ENCODE data around the gene SEMA3B.
"Not testable (repeated sequence)": the region's sequence is repeated elsewhere in the genome, so short reads cannot be mapped to it uniquely, and the experiment has no call there.

Gene SEMA3B

DNA sequence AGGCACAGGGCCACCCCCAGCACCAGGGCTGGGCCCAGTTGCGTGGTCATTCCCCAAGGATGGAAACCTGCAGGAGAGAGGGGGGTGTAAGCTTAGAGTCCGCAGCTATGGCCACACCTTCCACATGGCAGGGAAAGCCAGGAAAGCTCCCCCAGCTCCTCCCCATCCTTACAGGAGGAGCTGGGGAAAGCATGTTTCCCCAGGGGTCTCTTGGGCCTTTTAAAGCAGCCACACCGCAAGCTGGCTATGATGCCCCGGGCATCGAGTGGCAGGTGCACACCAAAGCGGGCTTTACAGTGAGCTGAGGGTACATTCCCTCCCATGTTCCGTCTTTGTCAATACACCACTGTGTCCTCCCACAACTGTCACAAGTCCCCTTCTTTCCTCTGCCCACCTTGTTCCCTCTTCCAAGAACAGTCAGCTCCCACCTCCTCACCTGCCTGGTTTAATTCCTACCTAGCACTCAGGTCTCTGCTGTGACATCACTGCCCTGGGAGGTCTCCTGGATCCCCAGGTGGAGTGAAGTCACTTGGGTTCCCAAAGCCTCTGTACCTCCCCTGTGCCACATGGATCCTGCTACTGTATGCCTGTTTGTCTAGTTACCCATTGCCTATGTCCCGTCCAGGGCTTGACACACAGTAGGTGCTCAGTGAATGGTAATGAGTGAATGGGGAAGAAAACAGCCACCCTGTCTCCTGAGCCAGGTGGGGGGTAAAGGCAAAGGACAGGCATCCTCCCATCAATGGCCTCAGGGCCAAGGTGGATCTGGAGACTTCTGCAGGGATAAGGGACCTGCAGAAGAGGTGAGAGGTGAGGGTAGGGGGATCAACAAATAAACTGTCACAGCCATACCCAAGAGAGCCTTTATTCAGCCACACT lies 26.8 kb downstream of the SEMA3B start:
- no peak for DNase-seq

- no peak for DNase-seq
These were observed 27.9 kb downstream of the SEMA3B start for GRCh38 chr3:50296721-50297383.

- DNase-seq: no peak
These were observed 28.4 kb downstream of the SEMA3B start for GRCh38 chr3:50297384-50297775.

DNA sequence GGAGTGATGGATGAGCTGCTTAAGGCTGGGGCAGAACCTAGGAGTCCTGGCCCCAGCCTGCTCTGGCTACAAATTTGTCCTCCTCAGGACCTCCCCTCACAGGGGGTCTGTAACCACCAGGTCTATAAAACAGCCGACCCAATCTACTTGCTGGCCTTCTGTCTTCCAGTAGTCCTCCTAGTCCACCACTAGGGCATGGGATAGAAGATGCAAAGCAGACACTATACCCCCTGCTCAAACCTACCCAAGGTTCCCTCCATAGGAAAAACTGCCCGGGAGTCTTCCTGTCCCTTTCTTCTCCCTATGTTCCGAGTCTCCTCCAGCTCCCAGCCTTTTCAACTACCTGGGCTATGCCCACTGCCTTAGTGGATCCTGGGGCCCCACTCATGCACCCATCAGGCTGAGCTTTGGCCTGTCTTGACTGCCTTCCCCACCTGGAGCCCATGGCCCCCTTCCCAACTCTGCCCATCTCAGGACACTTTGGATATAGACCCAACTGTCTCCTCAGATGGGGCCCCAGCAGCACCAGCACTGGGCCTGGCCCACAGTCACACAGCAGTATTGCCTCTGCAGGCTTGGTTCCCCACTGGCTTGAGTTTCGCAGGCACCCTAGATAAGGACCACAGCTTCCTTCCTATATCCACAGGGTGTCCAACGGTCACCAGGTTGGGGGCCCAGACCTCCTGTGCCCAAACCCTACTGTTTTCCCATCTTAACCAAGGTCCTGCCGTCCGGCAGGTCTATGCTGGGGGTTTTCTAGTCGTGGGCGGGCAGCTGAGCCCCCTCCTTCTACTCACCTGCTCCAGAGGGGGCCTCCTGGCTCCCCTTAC lies 29.2 kb downstream of the SEMA3B start:
- DNase-seq: no peak

DNA sequence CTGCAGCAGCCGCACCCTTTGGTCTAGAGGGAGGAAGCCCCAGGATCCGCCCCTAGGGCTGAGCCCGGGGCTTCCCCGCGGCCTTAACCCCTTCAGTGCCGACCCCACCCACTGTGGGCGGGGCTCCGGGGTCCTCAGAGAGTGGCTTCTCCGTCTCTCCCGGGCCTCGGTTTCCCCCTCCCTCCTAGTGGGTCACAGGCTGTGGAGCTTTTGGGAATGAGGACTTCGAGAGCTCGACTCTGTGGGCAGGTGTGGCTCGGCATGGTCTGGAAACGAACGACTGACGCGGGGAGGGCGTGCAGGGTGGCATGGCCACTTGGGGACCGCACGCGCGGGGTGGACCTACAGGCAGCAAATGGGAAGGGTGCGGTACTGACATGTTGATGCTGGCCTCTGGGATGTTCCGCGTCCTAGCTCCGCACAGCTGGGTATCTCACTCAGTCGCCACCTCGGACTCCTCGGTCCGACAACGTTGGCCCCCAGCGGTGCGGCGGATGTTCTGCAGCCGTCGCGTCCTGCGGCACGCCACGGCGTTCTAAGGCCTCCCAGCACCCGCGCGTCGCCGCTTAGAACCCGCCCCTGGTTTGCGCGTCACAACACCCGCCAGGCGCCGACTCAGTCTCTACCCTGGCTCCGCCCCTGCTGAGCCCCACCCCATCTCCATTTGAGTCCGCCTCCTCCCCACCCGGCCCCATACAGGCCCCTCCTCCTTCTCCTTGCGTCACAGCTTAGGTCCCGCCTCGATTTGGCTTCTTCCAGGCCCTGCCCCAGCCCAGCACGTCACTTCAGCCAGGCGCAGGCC lies 30.1 kb downstream of the SEMA3B start, which contains the start of the genes HYAL3 and NAA80:
Gene HYAL3 (minus strand): TSS at position 570 of the 802 bp plus-strand sequence. CDS start 3,803 bp downstream, outside the sequence.
Gene NAA80 (minus strand): TSS at position 570 of the 802 bp plus-strand sequence. CDS start 1,942 bp downstream, outside the sequence.
- peak; percentile 99 for DNase-seq

DNA sequence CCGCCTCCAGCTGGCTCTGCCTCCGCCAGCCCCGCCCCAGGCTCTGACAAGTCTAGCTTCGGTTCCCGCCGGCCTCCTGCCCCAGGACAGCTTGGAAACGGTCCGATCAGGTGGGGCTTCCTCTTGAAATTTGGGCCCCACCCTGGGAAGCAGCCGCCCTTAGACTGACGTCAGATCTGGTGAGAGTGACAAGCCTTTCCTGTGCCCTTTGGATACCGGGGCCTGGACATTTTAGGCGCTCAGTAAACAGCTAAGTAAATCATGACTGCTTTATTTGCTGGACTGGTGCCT lies 30.6 kb downstream of the SEMA3B start:
- DNase-seq: no peak

GRCh38 chr3:50299929-50300680 lies 31.2 kb downstream of the SEMA3B start:
- no peak for DNase-seq

GRCh38 chr3:50300681-50301254 lies 31.8 kb downstream of the SEMA3B start:
- DNase-seq: no peak

GRCh38 chr3:50302095-50303012 lies 33.4 kb downstream of the SEMA3B start:
- DNase-seq: no peak

- no peak for DNase-seq
These were observed 34.3 kb downstream of the SEMA3B start, which contains the start of gene HYAL1 for GRCh38 chr3:50303013-50303815. HYAL1 (minus strand) TSS chr3:50303574; CDS start chr3:50302956, 618 bp downstream.

- no peak for DNase-seq
These were observed 35.7 kb downstream of the SEMA3B start for GRCh38 chr3:50304601-50305000.

- DNase-seq: not testable (repeated sequence)
These were observed 43.1 kb downstream of the SEMA3B start for GRCh38 chr3:50312041-50312440.

DNA sequence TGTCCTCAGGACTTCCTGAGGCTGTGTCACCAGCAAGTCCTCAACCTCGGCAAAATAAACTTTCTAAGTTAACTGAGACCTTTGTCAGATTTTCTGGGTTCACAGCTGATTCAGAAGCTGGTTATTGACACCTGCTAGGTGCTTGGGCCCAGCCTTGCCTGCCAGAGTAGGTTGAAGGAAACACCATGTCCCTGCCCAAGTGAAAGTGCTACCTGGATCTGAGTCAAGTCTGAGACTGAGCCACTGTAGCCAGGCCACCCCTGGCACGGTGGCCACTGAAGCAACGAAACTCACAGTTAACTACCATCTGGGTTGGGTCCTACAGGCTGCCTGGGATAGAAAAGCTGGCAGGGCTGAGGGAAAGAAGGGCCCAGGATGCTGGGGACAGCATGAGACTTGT lies 45.4 kb downstream of the SEMA3B start:
- DNase-seq: no peak

- no peak for DNase-seq
These were observed 45.9 kb downstream of the SEMA3B start for GRCh38 chr3:50314816-50315215.

DNA sequence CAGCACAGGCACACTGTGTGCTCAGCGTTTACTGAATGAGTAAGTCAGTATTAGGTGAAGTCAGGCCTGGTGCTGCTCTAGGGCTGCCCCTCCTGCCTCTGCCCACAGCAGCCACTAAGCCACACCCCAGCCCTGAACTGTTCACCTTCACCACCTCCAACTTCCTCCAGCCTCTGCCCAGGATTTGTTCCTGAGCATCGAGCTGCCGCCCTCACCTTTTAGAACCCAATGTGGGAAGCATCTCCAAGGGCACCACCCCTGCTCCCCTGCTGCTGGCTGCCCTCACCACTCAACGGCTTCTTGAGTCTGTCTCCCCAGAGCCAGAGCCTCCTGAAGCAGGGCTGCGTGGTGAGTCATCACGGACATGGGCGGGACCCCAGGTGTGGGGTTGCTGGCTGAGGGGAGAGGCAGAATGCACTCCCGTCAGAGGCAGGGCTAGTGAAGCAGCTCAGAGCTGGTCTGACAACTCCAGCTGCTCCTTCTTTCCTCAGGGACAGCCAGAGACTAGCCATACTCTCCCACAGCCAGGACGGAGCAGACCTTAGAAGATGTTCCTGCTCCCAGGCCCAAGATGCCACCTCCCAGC lies 47.8 kb downstream of the SEMA3B start:
- DNase-seq: peak; percentile 52

GRCh38 chr3:50317300-50317699 lies 48.4 kb downstream of the SEMA3B start:
- DNase-seq: no peak

DNA sequence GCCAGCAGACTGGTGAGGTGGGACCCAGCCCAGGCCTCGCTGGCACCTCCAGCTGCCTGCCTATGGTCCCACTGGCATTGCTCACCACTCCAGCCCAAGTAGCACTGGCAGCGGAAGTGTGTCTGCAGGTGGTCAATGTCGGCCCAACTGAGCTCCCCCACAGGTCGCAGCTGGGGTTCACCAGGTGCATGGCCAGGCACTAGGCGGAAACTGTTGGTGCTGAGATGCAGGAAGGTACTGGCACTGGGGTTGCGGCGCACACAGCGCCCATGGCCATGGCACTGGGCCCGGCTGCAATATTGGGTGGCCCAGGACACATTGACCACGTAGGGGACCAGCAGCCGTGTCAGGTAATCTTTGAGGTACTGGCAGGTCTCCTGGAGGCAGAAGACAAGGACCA lies 49.2 kb downstream of the SEMA3B start:
- no peak for DNase-seq

- DNase-seq: no peak
These were observed 49.7 kb downstream of the SEMA3B start for GRCh38 chr3:50318615-50319014.
